ENCODE measurements around the gene PCDHGA12. TPM values are rescaled to one million over a fixed set of nuclear protein-coding genes. Genes with fewer than 3 reads are reported as not detected.

PCDHGA12 gene
- polyA plus RNA-seq, 3 donors, result 0.48 to 2.0 (median 1.2) TPM

Other genes starting within 250 kb of the PCDHGA12 start
- 1 to 10 TPM in 1 of 3 donors, under 1 TPM in 2; 0.72 to 1.4 (median 0.90) TPM for gene PCDHB16, start 248.1 kb upstream of the PCDHGA12 start, polyA plus RNA-seq
- under 1 TPM; 0.38 to 0.88 (median 0.79) TPM for gene PCDHB9, start 243.3 kb upstream of the PCDHGA12 start, polyA plus RNA-seq
- gene PCDHB10, start 238.2 kb upstream of the PCDHGA12 start, polyA plus RNA-seq, result 1 to 10 TPM in 1 of 3 donors, under 1 TPM in 2; 0.41 to 1.1 (median 0.67) TPM
- 1 to 10 TPM in 2 of 3 donors, under 1 TPM in 1; 0.45 to 1.4 (median 1.0) TPM for gene PCDHB11, start 230.9 kb upstream of the PCDHGA12 start, polyA plus RNA-seq
- gene PCDHB12, start 221.8 kb upstream of the PCDHGA12 start, polyA plus RNA-seq, result 1 to 10 TPM in 2 of 3 donors, under 1 TPM in 1; 0.81 to 1.2 (median 1.2) TPM
- gene PCDHB13, start 216.6 kb upstream of the PCDHGA12 start, polyA plus RNA-seq, result 1 to 10 TPM in 2 of 3 donors, under 1 TPM in 1; 0.34 to 1.7 (median 1.3) TPM
- 1 to 10 TPM; 1.3 to 2.5 (median 1.4) TPM for gene PCDHB14, start 207.2 kb upstream of the PCDHGA12 start, polyA plus RNA-seq
- 1 to 10 TPM in 2 of 3 donors, under 1 TPM in 1; 0.79 to 3.2 (median 2.0) TPM for gene PCDHB15, start 185.1 kb upstream of the PCDHGA12 start, polyA plus RNA-seq
- gene SLC25A2, start 126.5 kb upstream of the PCDHGA12 start, polyA plus RNA-seq, result under 1 TPM in 1 of 3 donors, not detected in 2; 0.03 TPM
- gene TAF7, start 109.7 kb upstream of the PCDHGA12 start, polyA plus RNA-seq, result 10 to 100 TPM; 32.2 to 62.0 (median 59.1) TPM
- under 1 TPM in 2 of 3 donors, not detected in 1; 0.10 to 0.25 TPM for gene PCDHGA1, start 100.0 kb upstream of the PCDHGA12 start, polyA plus RNA-seq
- gene PCDHGA2, start 91.7 kb upstream of the PCDHGA12 start, polyA plus RNA-seq, result 1 to 10 TPM in 1 of 3 donors, under 1 TPM in 2; 0.56 to 1.3 (median 0.89) TPM
- gene PCDHGA3, start 86.7 kb upstream of the PCDHGA12 start, polyA plus RNA-seq, result under 1 TPM; 0.45 to 0.82 (median 0.54) TPM
- gene PCDHGB1, start 80.4 kb upstream of the PCDHGA12 start, polyA plus RNA-seq, result under 1 TPM; 0.11 to 0.36 (median 0.30) TPM
- under 1 TPM; 0.34 to 0.98 (median 0.82) TPM for gene PCDHGA4, start 75.5 kb upstream of the PCDHGA12 start, polyA plus RNA-seq
- gene PCDHGB2, start 70.5 kb upstream of the PCDHGA12 start, polyA plus RNA-seq, result under 1 TPM; 0.58 to 0.90 (median 0.71) TPM
- gene PCDHGA5, start 66.3 kb upstream of the PCDHGA12 start, polyA plus RNA-seq, result under 1 TPM; 0.34 to 0.52 (median 0.43) TPM
- under 1 TPM; 0.34 to 0.52 (median 0.40) TPM for gene PCDHGB3, start 60.3 kb upstream of the PCDHGA12 start, polyA plus RNA-seq
- 1 to 10 TPM in 1 of 3 donors, under 1 TPM in 2; 0.45 to 1.3 (median 0.83) TPM for gene PCDHGA6, start 56.6 kb upstream of the PCDHGA12 start, polyA plus RNA-seq
- gene PCDHGA7, start 47.8 kb upstream of the PCDHGA12 start, polyA plus RNA-seq, result under 1 TPM; 0.11 to 0.38 (median 0.31) TPM
- gene PCDHGB4, start 42.8 kb upstream of the PCDHGA12 start, polyA plus RNA-seq, result 1 to 10 TPM in 1 of 3 donors, under 1 TPM in 2; 0.34 to 1.2 (median 0.60) TPM
- gene PCDHGA8, start 37.9 kb upstream of the PCDHGA12 start, polyA plus RNA-seq, result under 1 TPM; 0.07 to 0.45 (median 0.10) TPM
- 1 to 10 TPM in 2 of 3 donors, under 1 TPM in 1; 0.11 to 3.1 (median 2.3) TPM for gene PCDHGB5, start 32.6 kb upstream of the PCDHGA12 start, polyA plus RNA-seq
- gene PCDHGA9, start 27.7 kb upstream of the PCDHGA12 start, polyA plus RNA-seq, result under 1 TPM; 0.51 to 0.89 (median 0.67) TPM
- 1 to 10 TPM; 1.0 to 2.4 (median 1.0) TPM for gene PCDHGB6, start 22.5 kb upstream of the PCDHGA12 start, polyA plus RNA-seq
- 1 to 10 TPM in 1 of 3 donors, under 1 TPM in 2; 0.64 to 1.8 (median 0.79) TPM for gene PCDHGA10, start 17.5 kb upstream of the PCDHGA12 start, polyA plus RNA-seq
- gene PCDHGB7, start 12.8 kb upstream of the PCDHGA12 start, polyA plus RNA-seq, result 1 to 10 TPM; 2.3 to 4.9 (median 2.6) TPM
- 1 to 10 TPM in 1 of 3 donors, under 1 TPM in 2; 0.32 to 1.1 (median 0.79) TPM for gene PCDHGA11, start 9.5 kb upstream of the PCDHGA12 start, polyA plus RNA-seq
- gene PCDHGC3, start 45.5 kb downstream of the PCDHGA12 start, polyA plus RNA-seq, result 100 to 1,000 TPM in 1 of 3 donors, 10 to 100 TPM in 2; 21.7 to 106 (median 37.2) TPM
- gene PCDHGC4, start 54.5 kb downstream of the PCDHGA12 start, polyA plus RNA-seq, result under 1 TPM; 0.05 to 0.34 (median 0.15) TPM
- gene PCDHGC5, start 58.6 kb downstream of the PCDHGA12 start, polyA plus RNA-seq, result under 1 TPM; 0.06 to 0.56 (median 0.07) TPM
- gene DIAPH1, start 188.5 kb downstream of the PCDHGA12 start, polyA plus RNA-seq, result 10 to 100 TPM; 30.1 to 33.4 (median 31.9) TPM
- gene HDAC3, start 206.3 kb downstream of the PCDHGA12 start, polyA plus RNA-seq, result 10 to 100 TPM; 27.2 to 53.6 (median 35.3) TPM
- gene RELL2, start 206.5 kb downstream of the PCDHGA12 start, polyA plus RNA-seq, result 1 to 10 TPM; 1.4 to 2.6 (median 1.5) TPM
- gene FCHSD1, start 220.9 kb downstream of the PCDHGA12 start, polyA plus RNA-seq, result 1 to 10 TPM; 6.7 to 8.2 (median 8.1) TPM